ENCODE results near the gene MYH1.

GRCh38 chr17:10463402-10463801, 54.9 kb downstream of the MYH1 start:
- TF ChIP-seq CTCF (optimal IDR thresholded peaks at IDR 0.05 in 1 of 3, IDR thresholded peaks at IDR 0.05 in 1 of 3, conservative IDR thresholded peaks at IDR 0.05 in 1 of 3; ENCODE audit: extremely low read depth in 1 of 3, insufficient read depth in 2 of 3, low read length in 3 of 3) (no peak), EZH2 (IDR thresholded peaks at IDR 0.05; ENCODE audit: low read length) (no peak)
